Thymus (tissue), 11 donors: Measurements from ENCODE around the gene LHFPL6. TPM values are rescaled to one million over a fixed set of nuclear protein-coding genes. Genes with fewer than 3 reads are reported as not detected.

Experiments used
- DNase-seq, 9 donors: peaks; one replicate each; pipeline ENCODE4 v3.0.0-alpha.2; 2013; ENCODE audit warnings: low spot score in 9 of 9, low read depth in 6 of 9, missing footprints in 1 of 9
- H3K27ac ChIP-seq, 2 donors: one replicate each; pipeline ENCODE4 v1.5.1; 2013; ENCODE audit warnings: control low read depth in 1 of 2, low read depth in 1 of 2, low read length in 1 of 2, mild to moderate bottlenecking in 1 of 2, moderate library complexity in 1 of 2
- H3K27me3 ChIP-seq, 2 donors: one replicate each; pipeline ENCODE4 v1.5.1; 2013; ENCODE audit warnings: low read length in 1 of 2; ENCODE audit not compliant: control insufficient read depth in 2 of 2, insufficient read depth in 1 of 2
- H3K36me3 ChIP-seq, 2 donors: one replicate each; pipeline ENCODE4 v1.5.1; 2013; ENCODE audit warnings: low read length in 1 of 2, mild to moderate bottlenecking in 1 of 2, moderate library complexity in 1 of 2; ENCODE audit not compliant: control insufficient read depth in 2 of 2, insufficient read depth in 2 of 2
- H3K4me1 ChIP-seq, 2 donors: one replicate each; pipeline ENCODE4 v1.5.1; 2013; ENCODE audit warnings: low read length in 2 of 2; ENCODE audit not compliant: control insufficient read depth in 2 of 2, insufficient read depth in 2 of 2
- H3K4me3 ChIP-seq, 2 donors: one replicate each; pipeline ENCODE4 v1.5.1; 2013; ENCODE audit warnings: low read length in 2 of 2, control low read depth in 1 of 2, mild to moderate bottlenecking in 1 of 2
- H3K9me3 ChIP-seq, 2 donors: one replicate each; pipeline ENCODE4 v1.5.1; 2013; ENCODE audit warnings: low read length in 1 of 2, mild to moderate bottlenecking in 1 of 2; ENCODE audit not compliant: control insufficient read depth in 2 of 2, insufficient read depth in 1 of 2
- WGBS: extraction: QIAGEN DNeasy Blood & Tissue Kit; methylation state at CpG from one replicate; pipeline ENCODE4 v1.1.7; 2013; 5-methylcytosine and 5-hydroxymethylcytosine counted together
- polyA plus RNA-seq: library from polyadenylated mRNA; stranded (reverse); fragments of 200-250 nt; gene quantifications from one replicate; pipeline ENCODE4 v1.2.3, GENCODE V29; 2013
- total RNA-seq: library from RNA; stranded (reverse); fragments of 120-200 nt; gene quantifications from one replicate; pipeline ENCODE4 v1.2.4, GENCODE V29; 2013
- donor health status: healthy.

The LHFPL6 gene
- total and polyA plus RNA-seq, 2 donors, result 9.1 to 14.9 TPM

- Histone ChIP-seq H3K27ac (no peak overlapping the region), H3K4me1 (no peaks in the 10 kb centered on the region), H3K36me3 (no peaks in the 10 kb centered on the region), H3K4me3 (no peak overlapping the region), H3K9me3 (no peaks in the 10 kb centered on the region), H3K27me3 (no peaks in the 10 kb centered on the region)
- 87% methylated on average over 13 of the region's 13 CpGs for WGBS
- no peak for DNase-seq
Measured at GRCh38 chr13:39394796-39395678, 208.0 kb downstream of the LHFPL6 start.

- no peak for DNase-seq
- Histone ChIP-seq H3K27me3 (no peaks in the 10 kb centered on the region), H3K9me3 (no peaks in the 10 kb centered on the region), H3K27ac (no peak overlapping the region), H3K36me3 (no peaks in the 10 kb centered on the region), H3K4me1 (no peaks in the 10 kb centered on the region), H3K4me3 (no peak overlapping the region)
- 92% methylated on average over 2 of the region's 2 CpGs for WGBS
Measured at GRCh38 chr13:39391761-39392160, 211.2 kb downstream of the LHFPL6 start.

- no peak overlapping the region for H3K27ac ChIP-seq
- no peaks in the 10 kb centered on the region for H3K36me3 ChIP-seq
- DNase-seq, result no peak
- no peaks in the 10 kb centered on the region for H3K4me1 ChIP-seq
- H3K4me3 ChIP-seq, result no peak overlapping the region
- no peaks in the 10 kb centered on the region for H3K9me3 ChIP-seq
- WGBS, result 90% methylated on average over 5 of the region's 5 CpGs
- no peaks in the 10 kb centered on the region for H3K27me3 ChIP-seq
Measured at GRCh38 chr13:39389013-39389412, 214.0 kb downstream of the LHFPL6 start.

- whole genome bisulfite sequencing, result 81% methylated on average over 3 of the region's 3 CpGs
- no peak for DNase-seq
Measured at GRCh38 chr13:39385621-39386231, 217.3 kb downstream of the LHFPL6 start.

GRCh38 chr13:39385154-39385553, 217.8 kb downstream of the LHFPL6 start:
- 97% methylated on average over 4 of the region's 4 CpGs for WGBS
- H3K36me3 ChIP-seq, result no peaks in the 10 kb centered on the region
- H3K9me3 ChIP-seq, result no peaks in the 10 kb centered on the region
- no peak overlapping the region for H3K27ac ChIP-seq
- H3K4me1 ChIP-seq, result no peaks in the 10 kb centered on the region
- no peak overlapping the region for H3K4me3 ChIP-seq
- no peak for DNase-seq
- no peaks in the 10 kb centered on the region for H3K27me3 ChIP-seq

More at GRCh38 chr13:39385621-39386231, 217.3 kb downstream of the LHFPL6 start:
- H3K4me3 ChIP-seq, result no peak overlapping the region
- no peaks in the 10 kb centered on the region for H3K27me3 ChIP-seq
- H3K27ac ChIP-seq, result no peak overlapping the region
- no peaks in the 10 kb centered on the region for H3K36me3 ChIP-seq
- H3K9me3 ChIP-seq, result no peaks in the 10 kb centered on the region
- H3K4me1 ChIP-seq, result no peaks in the 10 kb centered on the region

GRCh38 chr13:39381456-39381855, 221.5 kb downstream of the LHFPL6 start:
- WGBS, result 96% methylated on average over 2 of the region's 2 CpGs
- H3K4me1 ChIP-seq, result no peaks in the 10 kb centered on the region
- H3K27me3 ChIP-seq, result no peaks in the 10 kb centered on the region
- H3K36me3 ChIP-seq, result no peaks in the 10 kb centered on the region
- H3K27ac ChIP-seq, result no peak overlapping the region
- H3K4me3 ChIP-seq, result no peak overlapping the region
- DNase-seq, result no peak
- no peaks in the 10 kb centered on the region for H3K9me3 ChIP-seq

GRCh38 chr13:39379667-39380655, 223.0 kb downstream of the LHFPL6 start:
- WGBS, result 92% methylated on average over 4 of the region's 4 CpGs
- Histone ChIP-seq H3K4me1 (no peaks in the 10 kb centered on the region), H3K36me3 (no peaks in the 10 kb centered on the region), H3K27me3 (no peaks in the 10 kb centered on the region), H3K9me3 (no peaks in the 10 kb centered on the region), H3K27ac (no peak overlapping the region), H3K4me3 (no peak overlapping the region)
- DNase-seq, result no peak

DNA sequence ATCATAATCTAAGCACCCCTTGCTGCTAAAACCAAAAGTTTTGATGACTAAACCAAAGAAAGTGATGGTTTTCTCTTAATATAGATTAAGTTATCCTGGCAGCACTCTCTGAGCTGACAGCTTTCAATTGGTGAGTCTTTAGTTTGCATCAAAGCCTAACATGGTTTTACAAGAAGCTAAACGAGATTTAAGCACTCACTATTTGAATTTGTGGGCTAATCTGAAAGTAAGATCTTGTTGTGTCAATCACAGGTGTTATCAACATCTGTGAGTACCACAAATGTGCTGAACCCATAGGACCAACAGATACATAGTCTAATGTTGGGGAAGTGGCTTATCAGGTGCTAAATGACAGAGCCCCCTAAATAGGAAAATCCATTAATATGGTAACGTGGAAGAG, 223.9 kb downstream of the LHFPL6 start:
- no peaks in the 10 kb centered on the region for H3K9me3 ChIP-seq
- no peak overlapping the region for H3K27ac ChIP-seq
- 63% methylated on average over 2 of the region's 2 CpGs for WGBS
- H3K36me3 ChIP-seq, result no peaks in the 10 kb centered on the region
- no peak for DNase-seq
- no peak overlapping the region for H3K4me3 ChIP-seq
- H3K4me1 ChIP-seq, result no peaks in the 10 kb centered on the region
- no peaks in the 10 kb centered on the region for H3K27me3 ChIP-seq
